RWPE1 (cell line): Measurements from ENCODE around the gene SSH2.
A peak's percentile ranks its signal among the peaks of the same experiment; 100 is the strongest.

Experiments
- CTCF ChIA-PET: fragments of 350-600 bp; sonication (Branson Sonifier 250); formaldehyde crosslinking; extraction: SDS; loops from one replicate; lab custom pipeline; 2021; lab: Yijun Ruan, JAX
- POLR2A ChIA-PET: fragments of 400-600 bp; formaldehyde crosslinking; extraction: SDS; loops from one replicate; lab custom pipeline; 2020; ENCODE audit warnings: antibody characterized with exemption; ENCODE audit not compliant: low non-redundant PET; lab: Yijun Ruan, JAX
- DNase-seq: peaks from one replicate; pipeline ENCODE4 v3.0.0; 2012; ENCODE audit warnings: low spot score
- H3K27ac ChIP-seq: fragments of 450-650 bp; 2 replicates; pipeline ENCODE4 v1.5.1; 2017
- TF ChIP-seq, protein P1 (sequence below): fragments of 450-650 bp; conservative IDR thresholded peaks from 2 replicates; pipeline ENCODE4 v1.5.1; 2017; ENCODE audit warnings: low read depth, mild to moderate bottlenecking

Gene SSH2

DNA sequence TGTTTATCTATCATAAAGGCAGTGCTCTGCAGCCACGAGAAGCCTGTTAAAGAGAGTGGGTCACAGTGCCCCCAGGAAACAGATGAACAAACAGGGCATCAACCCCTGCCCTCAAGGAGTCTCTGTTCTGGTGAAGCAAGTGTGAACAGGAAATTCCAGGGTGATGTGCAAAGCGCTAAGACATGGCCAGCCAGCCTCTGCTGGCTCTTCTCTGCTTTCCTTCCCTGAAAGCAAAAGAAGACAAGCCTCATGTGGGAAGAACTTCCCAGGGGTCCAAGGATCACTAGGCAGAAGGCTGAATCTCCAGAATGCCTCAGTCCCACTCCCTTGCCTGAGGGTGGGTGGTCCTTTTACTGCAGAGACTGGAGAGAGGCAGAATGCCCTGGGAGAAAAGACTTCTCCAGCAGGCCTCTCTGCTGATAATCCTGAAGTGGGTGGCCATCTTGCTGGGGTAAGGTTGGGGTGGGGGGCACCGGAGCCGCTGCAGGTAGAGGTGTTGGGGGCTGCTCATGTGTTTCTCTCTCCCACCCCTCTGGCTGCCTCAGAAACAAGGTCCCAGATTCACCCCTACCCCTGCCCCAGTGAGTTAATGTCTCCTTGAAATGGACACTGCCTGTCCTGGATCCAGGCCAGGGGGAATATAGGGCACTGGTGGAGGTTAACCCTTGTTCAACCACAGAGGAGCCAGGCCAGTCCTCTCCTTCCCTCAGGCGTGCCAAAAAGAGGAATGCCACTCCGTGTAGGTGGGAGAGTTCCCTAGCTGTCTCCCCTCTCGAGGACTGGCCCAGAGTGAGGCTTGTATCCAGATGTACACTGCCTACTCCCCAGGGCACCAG, 334.7 kb downstream of the SSH2 start:
- peak overlapping the region; percentile 99 for H3K27ac ChIP-seq
- DNase-seq, result no peak
- CTCF ChIA-PET, result interaction anchor here (1.0 to 5.4 kb wide), 5 partner anchors 14 to 225 kb away, joined by 3 to 45 read pairs (median 5); no protein-coding TSS in a partner anchor
- TF ChIP-seq, protein P1, sequence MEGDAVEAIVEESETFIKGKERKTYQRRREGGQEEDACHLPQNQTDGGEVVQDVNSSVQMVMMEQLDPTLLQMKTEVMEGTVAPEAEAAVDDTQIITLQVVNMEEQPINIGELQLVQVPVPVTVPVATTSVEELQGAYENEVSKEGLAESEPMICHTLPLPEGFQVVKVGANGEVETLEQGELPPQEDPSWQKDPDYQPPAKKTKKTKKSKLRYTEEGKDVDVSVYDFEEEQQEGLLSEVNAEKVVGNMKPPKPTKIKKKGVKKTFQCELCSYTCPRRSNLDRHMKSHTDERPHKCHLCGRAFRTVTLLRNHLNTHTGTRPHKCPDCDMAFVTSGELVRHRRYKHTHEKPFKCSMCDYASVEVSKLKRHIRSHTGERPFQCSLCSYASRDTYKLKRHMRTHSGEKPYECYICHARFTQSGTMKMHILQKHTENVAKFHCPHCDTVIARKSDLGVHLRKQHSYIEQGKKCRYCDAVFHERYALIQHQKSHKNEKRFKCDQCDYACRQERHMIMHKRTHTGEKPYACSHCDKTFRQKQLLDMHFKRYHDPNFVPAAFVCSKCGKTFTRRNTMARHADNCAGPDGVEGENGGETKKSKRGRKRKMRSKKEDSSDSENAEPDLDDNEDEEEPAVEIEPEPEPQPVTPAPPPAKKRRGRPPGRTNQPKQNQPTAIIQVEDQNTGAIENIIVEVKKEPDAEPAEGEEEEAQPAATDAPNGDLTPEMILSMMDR, result no peak
- POLR2A ChIA-PET, result no interaction called here

DNA sequence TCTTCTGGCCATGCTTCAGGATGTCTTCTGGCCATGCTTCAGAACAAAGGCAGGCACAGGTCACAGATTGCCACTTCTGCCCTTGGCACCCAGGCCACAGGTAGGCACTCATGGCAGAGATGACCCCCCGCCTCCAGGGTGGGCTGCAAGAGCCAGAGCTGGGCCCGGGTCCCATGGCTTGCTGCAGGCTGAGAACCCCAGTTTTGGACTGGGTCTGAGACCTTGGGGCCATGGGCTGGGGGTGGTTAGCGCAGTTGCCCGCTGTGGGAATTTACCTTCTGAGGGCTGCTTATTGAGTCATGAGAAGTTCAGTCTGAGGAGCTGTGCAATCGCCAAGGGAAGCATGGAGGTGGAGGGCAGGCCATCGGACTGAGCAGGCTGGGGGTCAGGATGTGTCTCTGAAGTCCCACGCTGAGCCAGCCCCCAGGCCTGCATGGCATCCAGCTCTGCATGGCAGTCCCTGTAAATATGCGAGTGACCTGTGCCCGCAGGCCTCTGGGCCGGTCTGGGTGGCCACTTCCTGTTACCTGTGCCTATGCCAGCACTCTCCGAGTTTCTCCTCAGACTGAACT, 335.4 kb downstream of the SSH2 start:
- CTCF ChIA-PET, result interaction anchor here (1.0 to 5.4 kb wide), 7 partner anchors 11 to 224 kb away, joined by 3 to 45 read pairs (median 5); no protein-coding TSS in a partner anchor
- POLR2A ChIA-PET, result no interaction called here
- peak overlapping the region; percentile 99 for H3K27ac ChIP-seq
- no peak for DNase-seq
- TF ChIP-seq, protein P1, result 0 out of 2 replicates have a peak, but pooled peaks have one; percentile 0

DNA sequence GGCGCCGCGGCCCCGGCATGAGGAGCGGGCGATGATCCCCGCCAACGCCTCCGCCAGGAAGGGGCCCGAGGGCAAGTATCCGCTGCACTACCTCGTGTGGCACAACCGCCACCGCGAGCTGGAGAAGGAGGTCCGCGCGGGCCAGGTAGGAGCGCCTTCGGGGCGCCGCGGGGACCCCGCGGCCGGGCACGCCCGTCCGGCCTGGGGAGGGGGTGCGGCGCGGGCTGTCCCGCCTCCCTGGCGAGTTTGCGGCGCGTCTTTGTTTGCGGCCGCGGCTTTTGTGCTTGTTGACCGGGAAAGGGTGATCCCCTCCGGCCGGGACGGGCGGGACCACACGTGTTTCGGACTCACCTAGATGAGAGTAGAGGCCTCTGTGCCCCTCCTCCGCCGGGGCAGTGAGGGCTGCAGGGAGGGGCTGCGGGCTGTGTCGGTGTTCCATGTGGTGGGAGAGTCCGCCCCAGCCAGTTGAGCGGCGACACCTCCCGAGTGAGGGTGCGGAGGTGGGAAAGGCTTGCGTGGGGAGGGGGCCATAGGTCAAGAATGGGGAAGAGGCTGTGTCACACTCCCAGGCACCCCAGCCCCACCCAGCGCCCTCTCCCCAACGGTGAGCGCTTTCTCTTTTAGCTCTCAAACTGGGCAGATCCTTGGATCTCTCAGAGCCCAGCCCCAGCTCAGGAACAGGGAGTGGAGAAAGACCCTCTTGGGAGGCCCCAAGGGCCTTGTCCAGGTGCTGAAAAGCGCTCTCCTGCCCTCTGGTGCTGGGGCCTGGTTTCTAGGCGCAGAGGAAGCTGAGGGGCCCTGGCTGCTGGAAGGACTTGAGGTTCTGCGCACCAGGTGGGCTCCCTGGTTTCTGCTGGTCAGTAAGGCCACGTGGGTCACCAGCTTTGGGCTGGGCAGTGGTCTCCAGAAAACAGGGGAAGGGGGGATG, 336.2 kb downstream of the SSH2 start:
- TF ChIP-seq, protein P1, result peak; percentile 40
- POLR2A ChIA-PET, result no interaction called here
- H3K27ac ChIP-seq, result peak overlapping the region; percentile 99
- CTCF ChIA-PET, result interaction anchor here (0.6 to 5.4 kb wide), 11 partner anchors 10 to 453 kb away, joined by 3 to 71 read pairs (median 5); no protein-coding TSS in a partner anchor
- peak; percentile 28 for DNase-seq

DNA sequence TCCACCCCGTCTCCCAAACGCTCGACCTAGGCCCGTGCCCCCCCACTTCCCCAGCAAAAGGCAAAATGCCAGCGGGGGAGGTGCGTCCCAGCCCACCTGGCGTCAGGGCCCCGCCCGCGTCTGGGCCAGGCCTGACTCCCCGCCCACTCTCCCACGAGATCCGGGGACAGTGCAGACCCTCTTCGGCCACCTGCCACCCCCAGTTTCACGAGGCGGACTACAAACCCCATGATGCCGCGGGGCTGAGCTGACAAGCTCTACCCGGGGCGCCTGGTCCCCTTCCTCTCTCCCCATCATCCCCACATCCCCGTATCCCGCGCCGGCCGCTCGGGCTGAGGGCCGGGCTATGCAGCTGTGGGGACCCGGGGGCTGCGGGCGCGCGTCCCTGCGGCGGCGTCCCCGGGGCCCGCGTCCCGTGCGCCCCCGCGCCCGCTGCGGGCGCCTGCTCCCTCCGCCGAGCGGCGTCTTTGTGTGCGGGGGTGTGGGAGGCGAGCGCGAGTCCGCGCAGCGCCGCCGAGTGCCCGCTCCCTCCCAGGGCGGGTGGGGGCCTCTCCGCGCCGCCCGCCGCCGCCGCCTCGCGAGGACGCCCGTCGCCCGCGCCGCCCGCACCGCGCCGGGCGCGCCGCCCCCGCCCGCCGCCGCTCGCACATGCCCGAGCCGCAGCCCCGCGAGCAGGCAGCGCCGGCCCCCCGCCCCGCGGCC, 337.0 kb downstream of the SSH2 start, which contains the start of gene ANKRD13B:
TSS of gene ANKRD13B (plus strand) at position 283 of the 702 bp plus-strand sequence. CDS start 490 bp downstream, outside the sequence.
- CTCF ChIA-PET, result interaction anchor here (0.6 to 5.4 kb wide), 7 partner anchors 12 to 454 kb away, joined by 3 to 71 read pairs (median 4); partner anchors contain the start of gene ABHD15
- peak within 1 kb of the TSS; percentile 99 for H3K27ac ChIP-seq
- no peak for DNase-seq
- POLR2A ChIA-PET, result interaction anchor here (1.0 kb wide), 1 partner anchor 28 kb away, joined by 3 read pairs; no protein-coding TSS in a partner anchor
- TF ChIP-seq, protein P1, result no peak

DNA sequence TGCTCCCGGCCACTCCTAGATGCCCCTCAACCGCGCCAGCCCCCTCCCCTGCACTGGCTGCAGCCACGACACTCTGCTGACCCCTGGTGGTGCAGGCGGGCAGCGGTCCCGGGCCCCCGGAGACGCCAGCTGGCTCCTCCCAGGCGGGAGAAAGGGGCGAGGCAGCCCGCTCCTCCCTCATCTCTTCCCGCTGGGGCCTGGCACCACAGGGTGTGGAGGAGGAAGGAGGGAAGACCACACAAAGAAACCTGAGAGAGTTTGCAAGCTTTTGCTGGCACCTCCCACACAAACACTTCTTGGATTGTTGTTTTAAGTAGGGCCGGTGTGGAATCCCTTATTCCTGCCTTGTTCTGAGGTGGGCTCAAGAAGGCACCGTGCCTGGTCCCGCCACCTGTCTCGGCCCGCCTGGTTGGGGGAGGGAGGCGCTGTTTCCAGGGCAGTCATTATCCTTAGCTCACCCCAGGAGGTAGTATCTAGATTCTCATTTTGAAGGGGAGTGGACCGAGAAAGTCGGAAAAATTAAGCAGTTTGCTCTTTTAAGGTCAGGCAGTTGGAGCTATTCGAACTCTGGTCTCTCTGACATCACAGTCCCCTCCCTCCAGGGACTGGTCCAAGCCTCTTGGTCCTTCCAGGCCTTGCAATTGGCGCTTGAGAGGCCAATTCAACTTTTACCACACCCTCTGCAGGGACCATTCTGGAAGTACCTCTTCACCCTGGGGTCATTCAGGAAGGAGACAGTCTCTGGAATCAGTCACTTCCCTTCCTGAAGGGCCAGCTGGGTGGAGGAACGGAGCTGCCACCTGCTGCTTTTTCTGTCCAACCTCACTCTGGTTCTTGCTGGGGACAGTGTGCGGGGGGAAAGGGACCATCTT, 338.1 kb downstream of the SSH2 start:
- DNase-seq, result peak; percentile 90
- TF ChIP-seq, protein P1, result peak; percentile 99
- POLR2A ChIA-PET, result interaction anchor here (1.0 to 1.1 kb wide), 2 partner anchors 11 to 29 kb away, joined by 3 read pairs; no protein-coding TSS in a partner anchor
- CTCF ChIA-PET, result interaction anchor here (0.5 to 5.4 kb wide), 19 partner anchors 11 to 675 kb away, joined by 3 to 71 read pairs (median 4); partner anchors contain the start of gene ABHD15
- H3K27ac ChIP-seq, result peak overlapping the region; percentile 99
